GM19328 (cell line): ENCODE measurements around the gene ALPK3.

Experiments used
- ATAC-seq: cut with Tn5 transposase; IDR thresholded peaks from one replicate; pipeline ENCODE4 v1.9.1; 2021; ENCODE audit warnings: mild to moderate bottlenecking, moderate library complexity; ENCODE audit not compliant: unreplicated experiment

ALPK3 gene

GRCh38 chr15:84821501-84822021, 4.4 kb downstream of the ALPK3 start:
- ATAC-seq, result no peak

- ATAC-seq, result no peak
Measured at GRCh38 chr15:84822653-84823281, 5.6 kb downstream of the ALPK3 start.

GRCh38 chr15:84823282-84823878, 6.2 kb downstream of the ALPK3 start:
- ATAC-seq, result no peak

- no peak for ATAC-seq
Measured at GRCh38 chr15:84824260-84825007, 7.3 kb downstream of the ALPK3 start.

GRCh38 chr15:84826369-84826823, 9.2 kb downstream of the ALPK3 start:
- ATAC-seq, result no peak

- ATAC-seq, result no peak
Measured at GRCh38 chr15:84827246-84827645, 10.1 kb downstream of the ALPK3 start.

GRCh38 chr15:84828086-84828908, 11.1 kb downstream of the ALPK3 start:
- no peak for ATAC-seq

GRCh38 chr15:84829428-84829827, 12.3 kb downstream of the ALPK3 start:
- ATAC-seq, result no peak

- no peak for ATAC-seq
Measured at GRCh38 chr15:84830036-84830435, 12.9 kb downstream of the ALPK3 start.

- ATAC-seq, result no peak
Measured at GRCh38 chr15:84831028-84831427, 13.9 kb downstream of the ALPK3 start.

GRCh38 chr15:84831613-84832012, 14.5 kb downstream of the ALPK3 start:
- ATAC-seq, result no peak

GRCh38 chr15:84832448-84833040, 15.4 kb downstream of the ALPK3 start:
- no peak for ATAC-seq

- ATAC-seq, result no peak
Measured at GRCh38 chr15:84833447-84834228, 16.5 kb downstream of the ALPK3 start.

- no peak for ATAC-seq
Measured at GRCh38 chr15:84834229-84834955, 17.2 kb downstream of the ALPK3 start.

GRCh38 chr15:84834969-84835368, 17.8 kb downstream of the ALPK3 start:
- ATAC-seq, result no peak

GRCh38 chr15:84835661-84836337, 18.6 kb downstream of the ALPK3 start:
- ATAC-seq, result no peak

GRCh38 chr15:84836844-84837243, 19.7 kb downstream of the ALPK3 start:
- no peak for ATAC-seq

- ATAC-seq, result no peak
Measured at GRCh38 chr15:84839714-84840113, 22.6 kb downstream of the ALPK3 start.

- no peak for ATAC-seq
Measured at GRCh38 chr15:84840255-84840654, 23.1 kb downstream of the ALPK3 start.
